ENCODE measurements around the gene LRRC38. TPM values are rescaled to one million over a fixed set of nuclear protein-coding genes. Genes with fewer than 3 reads are reported as not detected.

Gene LRRC38
- total RNA-seq (2021; fragmentation: NEBNext Ultra II Directional; extraction: Animal tissue kit (Norgen Biotek cat#: 25700)) (0.38 and 0.63 TPM in 2 replicates), polyA plus RNA-seq (2011; rRNA removed) (0.17 and 0.19 TPM in 2 replicates), polyA minus RNA-seq (2011; rRNA and poly(A)+ RNA removed) (0.12 and 0.16 TPM in 2 replicates)
- polyA plus RNA-seq (2011; cell fraction: cytosol; rRNA removed), result 0.26 TPM
- polyA plus RNA-seq (2011; cell fraction: nucleus; rRNA removed), result 0.14 TPM
- polyA plus RNA-seq (2012, experiment 1 of 2), result 0.35 to 0.39 TPM (median 0.39 TPM) in 3 of 4 replicates, not detected in the other
- 0.75 TPM for polyA plus RNA-seq (2012, experiment 2 of 2)
- 0.30 TPM for polyA plus RNA-seq (2013, experiment 1 of 2)
- 0.29 TPM for polyA plus RNA-seq (2013, experiment 2 of 2)
- not detected for polyA minus RNA-seq (2011; cell fraction: cytosol; rRNA and poly(A)+ RNA removed)
- polyA minus RNA-seq (2011; cell fraction: nucleus; rRNA and poly(A)+ RNA removed), result 0.40 TPM
- long read RNA-seq, experiment 1, partial matches to known transcripts, result 1 of 2 reads
- long read RNA-seq, experiment 1, other reads (novel, unspliced or antisense), result 1 of 2 reads
- long read RNA-seq, experiment 2, result 0 reads

DNA sequence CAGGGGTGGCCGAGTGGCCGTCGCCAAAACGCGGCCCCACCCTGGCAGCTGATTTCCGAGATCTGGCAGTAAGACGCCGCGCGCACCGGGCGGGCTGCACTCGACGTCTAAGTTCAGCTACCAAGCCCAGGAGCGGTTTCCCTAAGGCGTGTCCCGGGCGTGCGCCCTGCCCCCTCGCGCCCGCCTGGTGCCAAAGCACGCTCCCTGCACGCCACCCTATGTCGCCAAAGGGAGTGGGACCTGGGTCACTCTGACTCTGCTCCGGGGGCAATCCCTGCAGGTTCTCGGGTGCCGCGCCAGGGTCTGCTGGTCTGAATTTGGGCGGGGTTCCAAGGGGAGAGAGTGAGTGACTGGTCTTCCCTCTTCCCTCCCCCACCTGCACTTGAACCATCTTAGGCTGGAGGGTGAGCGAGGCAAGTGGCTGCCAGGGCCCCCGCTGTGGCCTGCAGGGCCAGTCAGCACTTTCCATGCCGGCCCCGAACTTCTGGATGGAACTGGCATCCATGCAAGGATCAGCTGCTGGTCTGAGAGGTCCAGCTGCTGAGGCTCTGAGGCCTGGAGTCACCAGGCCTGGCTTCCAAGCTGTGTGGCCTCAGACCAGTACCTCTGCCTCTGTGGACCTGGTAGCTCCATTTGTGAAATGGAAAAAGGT is at the start of gene LRRC38:
LRRC38 (minus strand) TSS at position 109 of the 652 bp plus-strand sequence. CDS start 410 bp downstream, outside the sequence.
- Histone ChIP-seq H2BK120ac (replicated peaks; ENCODE audit: low read depth, low read length) (no peak within 1 kb of the TSS), H3K4ac (replicated peaks; ENCODE audit: insufficient read length, low read depth, low read length) (no peak within 1 kb of the TSS), H3K27me3 (replicated peaks in 1 of 4; ENCODE audit: control insufficient read depth in 3 of 4, extremely low read depth in 1 of 4, insufficient read depth in 3 of 4, low read length in 3 of 4) (peaks cover 27 to 79% (median 58%) of the 10 kb centered on the region in 4 experiments), H3K79me1 (ENCODE audit: low read depth, low read length) (no peaks in the 10 kb centered on the region), H2AFZ (ENCODE audit: low read length) (peak within 1 kb of the TSS; percentile 61), H2BK12ac (ENCODE audit: low read depth, low read length) (peak within 1 kb of the TSS; percentile 39; the same call in 1 of the 2 replicates), H3K4me2 (ENCODE audit: insufficient read depth in 1 of 2, low read depth in 2 of 2, low read length in 2 of 2) (peak within 1 kb of the TSS; percentile 82), H2AK5ac (ENCODE audit: low read depth, low read length) (no peak within 1 kb of the TSS; the same call in 1 of the 2 replicates), H3K56ac (replicated peaks; ENCODE audit: insufficient read length, low read depth, low read length) (no peak within 1 kb of the TSS), H3K79me2 (ENCODE audit: control insufficient read depth in 1 of 2, insufficient read depth in 2 of 2, low read length in 2 of 2) (no peaks in the 10 kb centered on the region), H3K23me2 (ENCODE audit: low read depth, low read length) (peaks cover 6% of the 10 kb centered on the region), H3K9me3 (ENCODE audit: insufficient read depth in 2 of 2, low read depth in 1 of 2, low read length in 1 of 2) (peaks cover 0 to 4% of the 10 kb centered on the region in 2 experiments; a peak in 2 of 4 replicates), H4K8ac (ENCODE audit: extremely low read depth, insufficient read depth, low read length) (peak within 1 kb of the TSS; percentile 75), H2BK20ac (ENCODE audit: low read length) (no peak within 1 kb of the TSS), H3K14ac (ENCODE audit: insufficient read length) (no peak within 1 kb of the TSS), H3K4me3 (ENCODE audit: extremely low read depth in 1 of 4, insufficient read depth in 2 of 4, low read depth in 3 of 4, low read length in 4 of 4) (peak within 1 kb of the TSS; percentile 38 to 57 (median 44)), H3K4me1 (replicated peaks in 1 of 4; ENCODE audit: control insufficient read depth in 3 of 4, insufficient read depth in 4 of 4, low read length in 3 of 4) (peaks cover 0 to 10% (median 5%) of the 10 kb centered on the region in 4 experiments; a peak in 4 of 7 replicates), H3K36me3 (ENCODE audit: control insufficient read depth in 2 of 4, insufficient read depth in 4 of 4, low read length in 3 of 4) (no peaks in the 10 kb centered on the region), H4K5ac (ENCODE audit: insufficient read length, low read depth, low read length) (no peak within 1 kb of the TSS), H2BK15ac (ENCODE audit: low read length) (no peak within 1 kb of the TSS; the same call in 1 of the 2 replicates), H3K9ac (replicated peaks in 1 of 4; ENCODE audit: extremely low read depth in 1 of 4, low read depth in 3 of 4, low read length in 3 of 4) (peak within 1 kb of the TSS in 1 of 4 experiments; percentile 9; a peak in 1 of 7 replicates), H3K27ac (ENCODE audit: low read depth, low read length) (no peak within 1 kb of the TSS), H4K20me1 (replicated peaks in 1 of 2; ENCODE audit: control insufficient read depth in 1 of 2, insufficient read depth in 2 of 2, low read length in 2 of 2) (peaks cover 0 to 5% of the 10 kb centered on the region in 2 experiments), H3K18ac (ENCODE audit: extremely low read depth, low read length) (peak within 1 kb of the TSS; percentile 71; the same call in 1 of the 2 replicates), H2BK5ac (ENCODE audit: low read depth, low read length) (no peak within 1 kb of the TSS), H4K91ac (replicated peaks; ENCODE audit: insufficient read length, low read length) (no peak within 1 kb of the TSS), H3K23ac (ENCODE audit: insufficient read length) (no peak within 1 kb of the TSS)
- 19% methylated on average over 18 of the region's 34 CpGs; no CpG with 5 or more reads in 1 of the 2 experiments for WGBS, 2 experiments (ENCODE audit: extremely low coverage in 1 of 2, insufficient coverage in 1 of 2, insufficient read length in 1 of 2, insufficient replicate concordance in 2 of 2, low coverage in 1 of 2, low lambda C conversion rate in 2 of 2, missing lambda C conversion rate in 1 of 2)
- ChIA-PET POLR2A (ENCODE audit: partially characterized antibody) (interaction anchor here (0.6 to 0.9 kb wide), 3 partner anchors 16 to 86 kb away, joined by 3 read pairs; no protein-coding TSS in a partner anchor), CTCF (ENCODE audit: partially characterized antibody) (interaction anchor here (0.7 to 1.5 kb wide), 4 partner anchors 16 to 883 kb away, joined by 3 to 4 read pairs (median 4); no protein-coding TSS in a partner anchor)
- FAIRE-seq, result no peak
- peak in 1 of 2 experiments; percentile 76 for DNase-seq (ENCODE audit: low read depth in 1 of 2, low spot score in 2 of 2)
- TF ChIP-seq POLR2AphosphoS5 (IDR thresholded peaks at IDR 0.05; ENCODE audit: low read depth, low read length), result no peak
- TF ChIP-seq KDM4A (IDR thresholded peaks at IDR 0.05; ENCODE audit: low read depth, low read length, severe bottlenecking), result no peak
- no peak for TF ChIP-seq KDM1A (IDR thresholded peaks at IDR 0.05; ENCODE audit: borderline replicate concordance, low read length)
- TF ChIP-seq, protein P1, sequence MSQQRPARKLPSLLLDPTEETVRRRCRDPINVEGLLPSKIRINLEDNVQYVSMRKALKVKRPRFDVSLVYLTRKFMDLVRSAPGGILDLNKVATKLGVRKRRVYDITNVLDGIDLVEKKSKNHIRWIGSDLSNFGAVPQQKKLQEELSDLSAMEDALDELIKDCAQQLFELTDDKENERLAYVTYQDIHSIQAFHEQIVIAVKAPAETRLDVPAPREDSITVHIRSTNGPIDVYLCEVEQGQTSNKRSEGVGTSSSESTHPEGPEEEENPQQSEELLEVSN (IDR thresholded peaks at IDR 0.05), result peak; percentile 79
- no peak for TF ChIP-seq CBX5 (IDR thresholded peaks at IDR 0.05; ENCODE audit: low read depth, low read length)
- no peak for TF ChIP-seq EZH2 (IDR thresholded peaks at IDR 0.05; ENCODE audit: low read depth, low read length, severe bottlenecking)
- TF ChIP-seq RBBP5 (IDR thresholded peaks at IDR 0.05; ENCODE audit: borderline replicate concordance, low read depth, low read length), result peak; percentile 16; the same call in 1 of the 2 replicates
- TF ChIP-seq PHF8 (conservative IDR thresholded peaks at IDR 0.05; ENCODE audit: low read depth, low read length), result no peak
